Adrenal gland (tissue), 12 donors: Measurements from ENCODE around the gene PPP1R11. TPM values are rescaled to one million over a fixed set of nuclear protein-coding genes. Genes with fewer than 3 reads are reported as not detected.
"Not testable (repeated sequence)": the region's sequence is repeated elsewhere in the genome, so short reads cannot be mapped to it uniquely, and the experiment has no call there.

Source experiments
- DNase-seq, 7 donors: peaks; one replicate each; pipeline ENCODE4 v3.0.0-alpha.2; 2019 to 2020
- H3K27ac ChIP-seq, 5 donors: fragments of 200-600 bp; sonication (generic) in 4 of 5; 1 replicate in 3 of 5; 2 replicates in 2 of 5; pipeline versions ENCODE4 v1.5.1 to v1.8.0; 2016 to 2020; ENCODE audit warnings: mild to moderate bottlenecking in 1 of 5
- H3K27me3 ChIP-seq: fragments of 200-600 bp; 2 replicates; pipeline ENCODE4 v1.8.0; 2021
- H3K36me3 ChIP-seq, 2 donors: fragments of 200-600 bp; replicated peaks in 1 of 2; 1 replicate in 1 of 2; 2 replicates in 1 of 2; pipeline versions ENCODE4 v1.5.1 to v1.8.0; 2018 to 2022
- H3K4me1 ChIP-seq, 2 donors: fragments of 200-600 bp; replicated peaks in 1 of 2; 1 replicate in 1 of 2; 2 replicates in 1 of 2; pipeline versions ENCODE4 v1.5.1 to v1.8.0; 2018 to 2021
- H3K4me3 ChIP-seq, 4 donors: fragments of 200-600 bp; sonication (generic) in 3 of 4; one replicate each; pipeline ENCODE4 v1.5.1; 2016 to 2018
- H3K9me3 ChIP-seq, 3 donors: fragments of 200-600 bp; sonication (generic) in 1 of 3; replicated peaks in 1 of 3; 1 replicate in 2 of 3; 2 replicates in 1 of 3; pipeline versions ENCODE4 v1.5.1 to v1.8.0; 2016 to 2021
- CTCF ChIP-seq, 6 experiments: fragments of 450-650 bp in 4 of 6; fragments of 200-600 bp in 2 of 6; sonication (generic) in 1 of 6; IDR thresholded peaks; 1 replicate in 5 of 6; 2 replicates in 1 of 6; pipeline versions ENCODE4 v1.5.1 to v1.8.0; 2016 to 2021; ENCODE audit warnings: antibody characterized with exemption in 6 of 6, mild to moderate bottlenecking in 2 of 6, moderate library complexity in 1 of 6
- POLR2A ChIP-seq, 2 donors: fragments of 450-650 bp; IDR thresholded peaks; one replicate each; pipeline ENCODE4 v1.6.1; 2017; ENCODE audit warnings: antibody characterized with exemption in 2 of 2, mild to moderate bottlenecking in 2 of 2, moderate library complexity in 1 of 2
- WGBS, 4 donors: extraction: QIAGEN DNeasy Blood & Tissue Kit in 2 of 4; methylation state at CpG; one replicate each; pipeline versions ENCODE4 v1.1.5 to v1.1.7; 2013 to 2017; 5-methylcytosine and 5-hydroxymethylcytosine counted together
- intact Hi-C, 2 donors: fragments of 100-400 bp; cut with DNase I; formaldehyde crosslinking; loops; one replicate each; pipeline versions ENCODE4 v1.14.1 to v1.15.0; 2022 to 2023
- polyA plus RNA-seq, 3 donors: library from polyadenylated mRNA; stranded (reverse); fragments of 200-250 nt in 2 of 3; fragments of 350-450 nt in 1 of 3; fragmentation: Illumina TruSeq in 1 of 3; extraction: RNeasy Lipid Tissue Mini Kit (QIAGEN cat#74804) in 1 of 3; gene quantifications; one replicate each; pipeline ENCODE4 v1.2.3, GENCODE V29; 2013 to 2014
- total RNA-seq, 9 donors: library from RNA; depleted of rRNA in 4 of 9; stranded (reverse); fragments of >200 nt in 4 of 9; fragments of 120-200 nt in 1 of 9; fragmentation: NEBNext Ultra II Directional in 1 of 9; extraction: Animal tissue kit (Norgen Biotek cat#: 25700) in 1 of 9; gene quantifications; one replicate each; pipeline versions ENCODE4 v1.1.0 to v1.2.4, GENCODE V29; 2013 to 2023
- donor health status: healthy with polysubstance abuse.
- donor health status: Bipolar disorder and iron deficiency.
- donor health status: DM: yes; HTN: yes; CAD: no.
- donor health status: DM: no; HTN: no; CAD: no.
- donor health status: DM: no; HTN: no; CAD: no.
- donor health status: DM: yes; HTN: yes; CAD: no.

Gene PPP1R11
- total and polyA plus RNA-seq, 12 donors: 31.2 to 97.7 (median 50.3) TPM

GRCh38 chr6:30033440-30033839 is 33.6 kb upstream of the PPP1R11 start:
- H3K4me1 ChIP-seq: peaks cover 5 to 18% of the 10 kb centered on the region in 2 donors
- intact Hi-C loops, H3K9me3 ChIP-seq, H3K4me3 ChIP-seq, H3K36me3 ChIP-seq, H3K27me3 ChIP-seq: not testable (repeated sequence)
- peak overlapping the region in 4 of 5 donors; percentile 39 to 63 (median 54) for H3K27ac ChIP-seq
- peak in 1 of 2 donors; percentile 29 for TF ChIP-seq POLR2A (IDR thresholded peaks at IDR 0.05)
- DNase-seq: peak; percentile 66 to 82 (median 75)
- 43 to 52% (median 47%) methylated on average over 5 of the region's 5 CpGs for WGBS, 4 donors

GRCh38 chr6:30035784-30036183 is 31.2 kb upstream of the PPP1R11 start:
- H3K27me3 ChIP-seq: no peaks in the 10 kb centered on the region
- no peaks in the 10 kb centered on the region for H3K36me3 ChIP-seq
- 82 to 95% (median 87%) methylated on average over 1 of the region's 1 CpG for WGBS, 4 donors
- no peak overlapping the region for H3K4me3 ChIP-seq
- peaks cover 5 to 18% of the 10 kb centered on the region in 2 donors for H3K4me1 ChIP-seq
- TF ChIP-seq POLR2A (IDR thresholded peaks at IDR 0.05) (no peak), CTCF (IDR thresholded peaks at IDR 0.05) (no peak)
- no peaks in the 10 kb centered on the region for H3K9me3 ChIP-seq
- no peak overlapping the region for H3K27ac ChIP-seq
- DNase-seq: no peak
- intact Hi-C loops: no loop called here

- Histone ChIP-seq H3K27me3 (no peaks in the 10 kb centered on the region), H3K4me3 (no peak overlapping the region), H3K27ac (peak overlapping the region in 4 of 5 donors; percentile 37 to 68 (median 52)), H3K4me1 (peaks cover 5 to 18% of the 10 kb centered on the region in 2 donors), H3K9me3 (no peaks in the 10 kb centered on the region), H3K36me3 (no peaks in the 10 kb centered on the region)
- TF ChIP-seq CTCF (IDR thresholded peaks at IDR 0.05): peak; percentile 33 to 70 (median 62)
- peak in 1 of 2 donors; percentile 21 for TF ChIP-seq POLR2A (IDR thresholded peaks at IDR 0.05)
- 37 to 45% (median 39%) methylated on average over 4 of the region's 4 CpGs for WGBS, 4 donors
- intact Hi-C loops: no loop called here
- DNase-seq: peak in 3 of 7 donors; percentile 24 to 47 (median 35)
These were observed 29.7 kb upstream of the PPP1R11 start for GRCh38 chr6:30037182-30037788.

- H3K27me3 ChIP-seq: no peaks in the 10 kb centered on the region
- intact Hi-C loops: no loop called here
- H3K9me3 ChIP-seq: no peaks in the 10 kb centered on the region
- 83 to 92% (median 84%) methylated on average over 6 of the region's 6 CpGs for WGBS, 4 donors
- DNase-seq: no peak
- H3K36me3 ChIP-seq: no peaks in the 10 kb centered on the region
- H3K4me1 ChIP-seq: peaks cover 5 to 7% of the 10 kb centered on the region in 2 donors
- H3K4me3 ChIP-seq: no peak overlapping the region
- H3K27ac ChIP-seq: no peak overlapping the region
- no peak for TF ChIP-seq POLR2A (IDR thresholded peaks at IDR 0.05)
- no peak for TF ChIP-seq CTCF (IDR thresholded peaks at IDR 0.05)
These were observed 25.8 kb upstream of the PPP1R11 start for GRCh38 chr6:30041221-30041620.

- TF ChIP-seq CTCF (IDR thresholded peaks at IDR 0.05) (no peak), POLR2A (IDR thresholded peaks at IDR 0.05) (no peak)
- no peak overlapping the region for H3K4me3 ChIP-seq
- H3K9me3 ChIP-seq: no peaks in the 10 kb centered on the region
- no peak for DNase-seq
- WGBS, 4 donors: 72 to 78% (median 76%) methylated on average over 4 of the region's 4 CpGs
- H3K4me1 ChIP-seq: peaks cover 2 to 5% of the 10 kb centered on the region in 2 donors
- H3K27ac ChIP-seq: no peak overlapping the region
- intact Hi-C loops: no loop called here
- H3K27me3 ChIP-seq: no peaks in the 10 kb centered on the region
- no peaks in the 10 kb centered on the region for H3K36me3 ChIP-seq
These were observed 25.2 kb upstream of the PPP1R11 start for GRCh38 chr6:30041821-30042220.
